ENCODE data around the gene KRT32.

DNA sequence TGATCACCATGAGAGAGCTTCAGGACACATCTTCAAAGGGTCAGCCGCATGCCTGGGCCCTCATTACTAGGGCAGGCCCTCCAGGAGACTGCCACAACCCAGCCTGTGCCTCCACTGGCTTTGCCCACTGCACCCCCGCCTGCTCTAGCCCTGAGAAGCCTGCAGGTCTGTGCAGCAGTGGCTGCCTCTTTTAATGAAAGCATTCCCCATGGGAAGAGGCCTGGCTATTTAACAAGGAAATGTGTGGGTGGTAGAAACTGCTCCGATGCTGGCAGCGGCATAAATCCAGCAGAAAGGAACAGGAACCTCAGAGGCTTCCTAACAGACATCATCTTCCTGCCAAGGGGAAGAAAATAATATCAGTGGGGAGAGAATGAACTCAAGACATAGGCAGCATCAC lies 375 bp upstream of the KRT32 start:
- TF ChIP-seq, protein P1, sequence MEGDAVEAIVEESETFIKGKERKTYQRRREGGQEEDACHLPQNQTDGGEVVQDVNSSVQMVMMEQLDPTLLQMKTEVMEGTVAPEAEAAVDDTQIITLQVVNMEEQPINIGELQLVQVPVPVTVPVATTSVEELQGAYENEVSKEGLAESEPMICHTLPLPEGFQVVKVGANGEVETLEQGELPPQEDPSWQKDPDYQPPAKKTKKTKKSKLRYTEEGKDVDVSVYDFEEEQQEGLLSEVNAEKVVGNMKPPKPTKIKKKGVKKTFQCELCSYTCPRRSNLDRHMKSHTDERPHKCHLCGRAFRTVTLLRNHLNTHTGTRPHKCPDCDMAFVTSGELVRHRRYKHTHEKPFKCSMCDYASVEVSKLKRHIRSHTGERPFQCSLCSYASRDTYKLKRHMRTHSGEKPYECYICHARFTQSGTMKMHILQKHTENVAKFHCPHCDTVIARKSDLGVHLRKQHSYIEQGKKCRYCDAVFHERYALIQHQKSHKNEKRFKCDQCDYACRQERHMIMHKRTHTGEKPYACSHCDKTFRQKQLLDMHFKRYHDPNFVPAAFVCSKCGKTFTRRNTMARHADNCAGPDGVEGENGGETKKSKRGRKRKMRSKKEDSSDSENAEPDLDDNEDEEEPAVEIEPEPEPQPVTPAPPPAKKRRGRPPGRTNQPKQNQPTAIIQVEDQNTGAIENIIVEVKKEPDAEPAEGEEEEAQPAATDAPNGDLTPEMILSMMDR (conservative IDR thresholded peaks at IDR 0.05; ENCODE audit: low read length) = no peak
- no peak for TF ChIP-seq EZH2phosphoT487 (IDR thresholded peaks at IDR 0.05; ENCODE audit: borderline replicate concordance, low read depth, low read length)
